Activated gamma-delta T cell treated with Interleukin-2 at 50 U/mL for 16 hours (primary cell): ENCODE results near the gene TLK1.

ENCODE experiments used
- DNase-seq: peaks from one replicate; pipeline ENCODE4 v3.0.0-alpha.2; 2020

TLK1 gene

DNA sequence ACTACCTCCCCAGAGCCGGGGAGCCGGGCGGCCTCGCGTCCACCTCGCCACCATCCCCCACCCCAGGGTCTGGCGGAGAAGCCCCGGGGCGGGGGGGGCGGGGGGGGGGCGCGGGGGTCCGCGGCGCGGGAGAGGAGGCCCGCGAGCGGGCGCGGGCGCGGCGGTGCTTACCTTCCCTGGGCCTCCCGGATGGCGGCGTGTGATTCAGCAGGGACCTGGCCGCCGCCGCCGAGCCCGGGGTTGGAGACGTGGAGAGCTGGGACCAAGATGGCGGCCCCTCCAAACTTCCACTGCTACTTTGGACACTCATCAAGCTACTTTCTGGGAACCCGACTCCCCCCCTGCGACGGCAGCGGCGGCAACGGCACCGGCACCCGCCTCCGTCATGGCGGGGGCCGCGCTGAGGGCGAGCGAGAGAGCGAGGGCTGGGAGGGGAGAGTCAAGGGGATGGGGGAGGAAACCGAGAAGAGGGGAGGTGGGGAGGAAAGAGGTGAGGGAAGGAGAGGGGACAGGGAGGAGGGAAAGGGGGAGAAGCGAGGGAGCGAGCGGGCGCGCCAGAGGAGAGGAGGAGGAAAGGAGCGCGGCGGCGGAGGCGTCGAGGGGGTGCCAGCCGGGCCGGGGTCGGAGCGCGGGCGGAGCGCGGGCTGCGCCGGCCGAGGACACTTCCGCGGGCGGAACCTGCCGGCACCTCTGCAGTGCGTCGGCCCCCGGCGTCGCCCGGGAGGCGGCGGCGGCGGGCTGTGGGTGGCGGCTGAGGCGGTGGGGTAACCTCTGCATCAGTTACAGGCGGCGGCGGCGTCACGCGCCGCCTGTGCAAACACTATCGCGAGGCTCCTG is at the start of gene TLK1:
Gene TLK1, minus strand, starts transcription at position 775 of the 837 bp plus-strand sequence. Its CDS starts 465 bp downstream, at position 310.
- peak; percentile 63 for DNase-seq

DNA sequence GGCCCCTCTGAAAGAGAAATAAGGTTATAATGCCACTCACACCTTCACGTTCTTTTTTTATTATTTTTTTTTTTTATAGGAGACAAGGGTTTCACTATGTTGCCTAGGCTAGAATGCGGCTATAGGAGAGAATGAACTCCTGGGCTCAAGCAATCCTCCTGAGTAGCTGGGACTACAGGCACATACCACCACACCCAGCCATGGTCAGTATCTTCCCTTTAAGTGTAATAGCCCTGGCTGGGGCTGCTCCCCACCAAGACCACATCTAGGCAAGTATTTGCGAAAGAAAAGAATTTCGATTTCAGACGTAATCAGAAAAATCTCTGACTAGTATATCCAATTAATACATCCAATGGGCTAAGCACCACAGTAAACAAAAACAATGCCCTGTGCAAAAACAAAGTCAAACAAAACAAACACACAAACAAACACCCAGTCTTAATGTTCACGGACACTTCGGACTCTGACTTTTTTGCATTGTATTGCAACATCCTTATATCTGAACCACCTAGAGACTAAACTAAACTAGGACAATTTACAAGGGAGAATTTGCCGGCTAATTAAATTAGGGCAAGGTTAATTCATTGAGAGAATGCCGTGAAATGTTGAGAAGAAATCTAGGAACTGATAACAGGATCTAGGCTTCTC is 49.6 kb upstream of the TLK1 start:
- DNase-seq = no peak

DNA sequence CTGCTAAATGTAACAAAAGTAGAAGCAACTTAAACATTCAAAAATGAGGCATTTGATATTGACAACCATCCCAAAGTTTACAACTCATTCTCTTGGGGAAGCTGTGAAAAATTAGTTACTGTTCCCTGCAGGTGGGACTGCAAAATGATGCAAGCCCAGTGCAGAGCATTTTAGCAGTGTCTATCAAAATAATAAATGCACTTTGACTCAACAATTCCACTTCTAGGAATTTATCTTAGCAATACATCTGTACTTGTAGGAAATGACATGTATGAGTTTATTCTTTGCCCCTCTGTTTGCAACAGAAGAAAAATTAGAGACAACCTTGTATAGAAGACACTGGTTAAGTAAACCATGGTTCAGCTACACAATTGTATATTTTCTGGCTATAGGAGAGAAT is 48.0 kb upstream of the TLK1 start:
- no peak for DNase-seq

DNA sequence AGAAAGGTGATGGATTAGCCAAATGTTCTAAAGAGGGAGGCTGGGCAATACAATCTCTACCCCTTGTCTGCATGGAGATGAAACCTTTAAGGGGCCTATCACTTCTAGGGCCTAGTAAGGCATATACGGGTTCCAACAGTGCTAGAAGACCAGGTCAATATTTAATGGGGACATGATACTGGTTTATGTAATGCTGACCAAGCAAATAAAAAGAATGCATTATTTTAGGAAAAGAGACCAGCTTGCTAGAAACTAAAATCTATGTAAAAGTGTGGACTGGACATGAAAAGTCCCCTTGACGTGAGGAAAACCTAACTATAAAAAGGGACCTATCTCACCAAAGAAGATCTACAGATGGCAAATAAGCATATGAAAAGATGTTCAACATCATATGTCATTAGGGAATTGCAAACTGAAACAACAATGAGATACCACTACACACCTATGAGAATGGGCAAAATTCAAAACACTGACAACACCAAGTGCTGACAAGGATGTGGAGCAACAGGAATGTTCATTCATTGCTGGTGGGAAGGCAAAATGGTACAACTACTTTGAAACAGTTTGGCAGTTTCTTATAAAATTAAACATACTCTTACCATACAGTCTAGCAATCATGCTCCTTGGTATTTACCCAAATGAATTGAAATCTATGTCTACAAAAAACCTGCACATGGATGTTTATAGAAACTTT is 45.9 kb upstream of the TLK1 start:
- no peak for DNase-seq

- DNase-seq = no peak
Observed at GRCh38 chr2:171205551-171205950, 44.9 kb upstream of the TLK1 start.

- DNase-seq = no peak
Observed at GRCh38 chr2:171201767-171202166, 41.1 kb upstream of the TLK1 start.

DNA sequence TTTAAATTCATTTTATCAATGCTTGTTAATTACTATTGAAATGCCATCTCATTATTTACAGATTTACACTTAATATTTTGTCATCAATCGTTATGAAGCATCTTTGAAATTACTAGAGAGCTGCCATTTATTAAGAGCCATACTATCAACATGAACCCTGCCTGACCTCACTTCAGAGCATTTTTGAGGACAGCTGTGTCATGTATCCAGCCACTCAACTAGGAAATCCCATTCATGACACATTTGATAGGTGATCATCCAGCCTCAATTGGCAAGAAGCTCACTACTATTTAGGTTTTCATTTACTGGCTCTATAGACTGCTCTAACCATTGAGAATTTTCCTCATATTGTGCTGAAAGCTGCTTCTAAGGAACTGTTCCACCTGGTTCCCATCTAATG is 40.6 kb upstream of the TLK1 start:
- DNase-seq = no peak

- no peak for DNase-seq
Observed at GRCh38 chr2:171200469-171200868, 39.8 kb upstream of the TLK1 start.

GRCh38 chr2:171191021-171191420 is 30.3 kb upstream of the TLK1 start:
- DNase-seq = no peak

DNA sequence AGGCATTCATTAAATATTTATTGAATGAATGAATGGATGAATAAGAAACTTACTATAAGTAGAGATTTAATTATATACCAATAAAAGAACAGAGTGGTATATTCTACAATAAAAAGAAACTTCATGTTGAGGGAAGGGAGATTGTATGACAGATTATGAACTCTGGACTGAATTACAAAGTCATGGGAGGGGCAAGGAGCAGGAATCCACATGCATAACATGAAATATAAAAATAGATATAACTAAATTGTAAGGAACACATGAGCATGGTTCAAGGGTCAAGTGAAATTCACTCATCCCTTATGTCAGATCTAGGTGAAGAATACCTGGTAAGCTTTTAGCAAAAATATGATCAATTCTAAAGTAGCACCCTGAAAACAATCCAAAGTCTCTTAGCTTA is 27.1 kb upstream of the TLK1 start:
- no peak for DNase-seq

DNA sequence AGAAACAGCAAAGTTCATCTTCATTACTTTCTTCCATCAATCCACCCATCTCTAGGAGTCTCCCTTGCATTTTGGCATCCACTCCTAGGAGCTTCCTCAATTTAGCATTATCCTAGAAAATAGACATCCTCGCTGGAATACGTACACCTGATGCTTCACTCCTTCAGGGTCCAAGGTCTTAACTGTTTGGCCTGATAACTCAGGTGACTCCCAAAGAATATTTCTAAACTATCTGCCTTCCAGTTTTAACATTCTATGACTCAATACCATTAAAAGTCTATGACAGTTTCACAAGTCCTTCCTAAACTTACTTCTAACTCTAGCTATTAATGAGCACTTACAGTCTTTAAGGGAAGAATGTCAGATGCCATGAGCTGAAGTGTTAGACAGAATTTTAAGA is 26.5 kb upstream of the TLK1 start:
- no peak for DNase-seq

GRCh38 chr2:171185941-171186340 is 25.2 kb upstream of the TLK1 start:
- DNase-seq = no peak

- DNase-seq = no peak
Observed at GRCh38 chr2:171185165-171185818, 24.6 kb upstream of the TLK1 start.

- DNase-seq = no peak
Observed at GRCh38 chr2:171181064-171182049, 20.7 kb upstream of the TLK1 start.

- DNase-seq = no peak
Observed at GRCh38 chr2:171180229-171180930, 19.7 kb upstream of the TLK1 start.

DNA sequence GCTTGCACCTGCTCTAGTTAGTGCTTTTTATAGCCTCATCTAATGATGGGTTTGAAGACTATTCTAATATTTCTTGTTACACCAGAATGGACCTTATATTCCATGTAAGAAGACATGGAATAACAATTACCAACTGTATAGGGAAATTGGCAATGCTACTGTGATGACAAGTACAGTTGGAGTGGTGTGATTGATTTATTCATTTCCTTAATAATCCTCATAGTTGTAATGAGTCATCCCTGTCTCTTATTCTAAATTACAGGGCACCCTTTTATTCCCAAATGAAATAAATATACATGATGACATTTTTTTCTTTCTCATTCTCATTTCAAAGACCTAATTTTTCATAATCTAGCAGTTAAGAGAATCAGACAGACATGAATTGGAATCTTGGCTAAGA is 18.3 kb upstream of the TLK1 start:
- no peak for DNase-seq

GRCh38 chr2:171176516-171176915 is 15.8 kb upstream of the TLK1 start:
- no peak for DNase-seq

- no peak for DNase-seq
Observed at GRCh38 chr2:171174075-171174474, 13.4 kb upstream of the TLK1 start.

GRCh38 chr2:171173087-171173486 is 12.4 kb upstream of the TLK1 start:
- DNase-seq = no peak

- no peak for DNase-seq
Observed at GRCh38 chr2:171171808-171172207, 11.1 kb upstream of the TLK1 start.

- DNase-seq = no peak
Observed at GRCh38 chr2:171169839-171170238, 9.1 kb upstream of the TLK1 start.
